A549 (cell line): ENCODE results near the gene PRDM2. TPM values are rescaled to one million over a fixed set of nuclear protein-coding genes. Genes with fewer than 3 reads are reported as not detected.

ENCODE experiments used
- ATAC-seq, 2 experiments: fragments of 200-7000 bp in 1 of 2; fragments of >200 bp in 1 of 2; cut with Nextera tagmentation in 1 of 2; cut with Tn5 transposase in 1 of 2; 3 replicates each; pipeline versions ENCODE4 v1.8.0 to v1.9.1; 2018 to 2020; ENCODE audit warnings: mild to moderate bottlenecking in 1 of 2, moderate library complexity in 1 of 2
- CTCF ChIA-PET: fragments of 300-600 bp; sonication (Branson Sonifier 250); formaldehyde crosslinking; extraction: SDS; loops from one replicate; lab custom pipeline; 2021; ENCODE audit warnings: antibody characterized with exemption, inconsistent platforms; lab: Yijun Ruan, JAX
- POLR2A ChIA-PET: fragments of 350-600 bp; formaldehyde crosslinking; extraction: SDS; loops from one replicate; lab custom pipeline; 2021; ENCODE audit warnings: antibody characterized with exemption, inconsistent platforms; lab: Yijun Ruan, JAX
- DNase-seq, 2 experiments: peaks; one replicate each; pipeline versions ENCODE4 v3.0.0 to v3.0.0-alpha.2; 2011 to 2016; ENCODE audit warnings: low read depth in 1 of 2, low spot score in 1 of 2
- FAIRE-seq: peaks from 2 replicates; lab custom pipeline; 2011; peaks lifted over from hg19 to GRCh38; lab: Jason Lieb, UNC
- H3K27ac ChIP-seq, 2 experiments: fragments of >200 bp; sonication (Bioruptor Twin); formaldehyde crosslinking; 3 replicates each; pipeline ENCODE4 v1.5.1; 2016 to 2017
- H3K4me1 ChIP-seq: fragments of >200 bp; sonication (Bioruptor Twin); formaldehyde crosslinking; 3 replicates; pipeline ENCODE4 v1.6.1; 2016
- H3K4me2 ChIP-seq: fragments of >200 bp; sonication (Bioruptor Twin); formaldehyde crosslinking; 3 replicates; pipeline ENCODE4 v1.6.1; 2016
- H3K4me3 ChIP-seq: fragments of >200 bp; sonication (Bioruptor Twin); formaldehyde crosslinking; 3 replicates; pipeline ENCODE4 v1.5.1; 2016
- H3K9me3 ChIP-seq: fragments of >200 bp; sonication (Bioruptor Twin); formaldehyde crosslinking; 3 replicates; pipeline ENCODE4 v1.6.1; 2016
- CBX2 ChIP-seq: fragments of 200-600 bp; sonication (generic); IDR thresholded peaks from 2 replicates; pipeline ENCODE4 v1.6.1; 2016; ENCODE audit warnings: low read depth, mild to moderate bottlenecking, borderline replicate concordance
- CEBPB ChIP-seq, 2 experiments: fragments of >200 bp in 1 of 2; sonication (Bioruptor Twin) in 1 of 2; formaldehyde crosslinking in 1 of 2; IDR thresholded peaks; 2 replicates each; pipeline ENCODE4 v1.6.1; 2012 to 2016
- CHD4 ChIP-seq: fragments of 200-600 bp; sonication (generic); IDR thresholded peaks from 2 replicates; pipeline ENCODE4 v1.6.1; 2016; ENCODE audit warnings: antibody characterized with exemption, mild to moderate bottlenecking, borderline replicate concordance
- FOXS1 ChIP-seq: fragments of 250-450 bp; sonication (Bioruptor Pico); IDR thresholded peaks from 2 replicates; pipeline ENCODE4 v1.5.0; 2020; ENCODE audit warnings: mild to moderate bottlenecking, moderate library complexity
- GATA3 ChIP-seq: IDR thresholded peaks from 2 replicates; pipeline ENCODE4 v1.6.1; 2012; ENCODE audit warnings: borderline replicate concordance
- HDAC2 ChIP-seq: fragments of 200-600 bp; sonication (generic); IDR thresholded peaks from 2 replicates; pipeline ENCODE4 v1.6.1; 2016
- HOXB13 ChIP-seq: fragments of 250-450 bp; sonication (Bioruptor Pico); IDR thresholded peaks from 2 replicates; pipeline ENCODE4 v1.5.0; 2020; ENCODE audit warnings: low read depth, mild to moderate bottlenecking, moderate library complexity
- HOXB5 ChIP-seq: fragments of 250-450 bp; sonication (Bioruptor Pico); IDR thresholded peaks from 2 replicates; pipeline ENCODE4 v1.5.0; 2020; ENCODE audit warnings: mild to moderate bottlenecking, moderate library complexity
- JUNB ChIP-seq: fragments of >200 bp; sonication (Bioruptor Twin); formaldehyde crosslinking; IDR thresholded peaks from 2 replicates; pipeline ENCODE4 v1.6.1; 2016
- MAFK ChIP-seq: fragments of 450-650 bp; IDR thresholded peaks from 2 replicates; pipeline ENCODE4 v1.6.1; 2014; ENCODE audit not compliant: partially characterized antibody
- MAZ ChIP-seq: fragments of 150-350 bp; IDR thresholded peaks from 2 replicates; pipeline ENCODE4 v1.6.1; 2014; ENCODE audit warnings: antibody characterized with exemption, low read depth, low read length, borderline replicate concordance
- NR3C1 ChIP-seq: fragments of >200 bp; sonication (Bioruptor Twin); formaldehyde crosslinking; IDR thresholded peaks from 3 replicates; pipeline ENCODE4 v1.6.1; 2017
- PHF8 ChIP-seq: fragments of 200-600 bp; sonication (generic); IDR thresholded peaks from 2 replicates; pipeline ENCODE4 v1.6.1; 2016; ENCODE audit warnings: low read depth, mild to moderate bottlenecking, antibody characterized with exemption, moderate library complexity, borderline replicate concordance
- POLR2A ChIP-seq: IDR thresholded peaks from 2 replicates; pipeline ENCODE4 v1.6.1; 2012; ENCODE audit warnings: mild to moderate bottlenecking, low read length
- RCOR1 ChIP-seq: fragments of 150-350 bp; IDR thresholded peaks from 2 replicates; pipeline ENCODE4 v1.6.1; 2014; ENCODE audit warnings: antibody characterized with exemption, low read length, low read depth
- ZSCAN20 ChIP-seq: fragments of 250-450 bp; sonication (Bioruptor Pico); IDR thresholded peaks from 2 replicates; pipeline ENCODE4 v1.8.0; 2022; ENCODE audit warnings: mild to moderate bottlenecking, moderate library complexity
- WGBS: methylation state at CpG from one replicate; pipeline ENCODE4 v1.1.6; 2017; ENCODE audit errors: missing lambda C conversion rate; 5-methylcytosine and 5-hydroxymethylcytosine counted together
- polyA plus RNA-seq, 4 experiments: library from polyadenylated mRNA; depleted of rRNA in 3 of 4; stranded (reverse); fragments of >200 nt; fragmentation: RNase III in 1 of 4; extraction: RNeasy Plus Mini Kit Qiagen cat#74134 plus additional on column Dnase treatment in 1 of 4; gene quantifications; 2 replicates in 3 of 4; 3 replicates in 1 of 4; pipeline ENCODE4 v1.2.3, GENCODE V29; 2011 to 2017
- TF ChIP-seq, protein P1 (sequence below): fragments of >200 bp; sonication (Bioruptor Twin); formaldehyde crosslinking; IDR thresholded peaks from 2 replicates; pipeline ENCODE4 v1.6.1; 2016
- TF ChIP-seq, protein P2 (sequence below): fragments of >200 bp; sonication (Bioruptor Twin); formaldehyde crosslinking; IDR thresholded peaks from 3 replicates; pipeline ENCODE4 v1.6.1; 2016
- TF ChIP-seq, protein P3 (sequence below): IDR thresholded peaks from 2 replicates; pipeline ENCODE4 v1.6.1; 2012
- TF ChIP-seq, protein P4 (sequence below): IDR thresholded peaks from 2 replicates; pipeline ENCODE4 v1.6.1; 2012

PRDM2 gene
- polyA plus RNA-seq, 2 of the 4 experiments (the other 2 are of a cell fraction) = 7.9 to 8.4 TPM

DNA sequence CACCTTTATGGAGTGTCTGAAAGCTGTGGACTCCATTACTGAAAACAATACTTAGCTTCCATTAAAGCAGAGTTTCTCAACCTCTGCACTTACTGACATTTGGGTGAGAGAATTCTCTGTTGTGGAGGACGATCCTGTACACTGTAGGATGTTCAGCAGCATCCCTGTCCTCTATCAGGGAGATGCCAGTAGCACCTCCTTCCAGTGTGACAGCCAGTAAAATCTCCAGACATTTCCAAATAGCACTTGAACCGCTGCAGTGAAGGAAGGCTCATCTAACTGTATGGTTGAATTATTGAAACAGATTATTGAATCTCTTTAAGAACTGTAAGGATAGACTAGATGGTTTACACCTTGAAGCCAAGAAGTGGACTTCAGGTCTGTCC is 3.1 kb downstream of the PRDM2 start:
- H3K4me1 ChIP-seq = 0 out of 3 replicates have a peak, but pooled peaks cover 4% of the 10 kb centered on the region
- no peak for TF ChIP-seq ZSCAN20 (CRISPR knock-in tag)
- TF ChIP-seq, protein P1, sequence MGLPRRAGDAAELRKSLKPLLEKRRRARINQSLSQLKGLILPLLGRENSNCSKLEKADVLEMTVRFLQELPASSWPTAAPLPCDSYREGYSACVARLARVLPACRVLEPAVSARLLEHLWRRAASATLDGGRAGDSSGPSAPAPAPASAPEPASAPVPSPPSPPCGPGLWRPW = no peak
- TF ChIP-seq JUNB = no peak
- TF ChIP-seq GATA3 = no peak
- TF ChIP-seq, all 56 proteins: peak for 0
- H3K9me3 ChIP-seq = no peaks in the 10 kb centered on the region; the same call in 2 of the 3 replicates
- POLR2A ChIA-PET = interaction anchor here (1.2 kb wide), 1 partner anchor 46 kb away, joined by 3 read pairs; no protein-coding TSS in a partner anchor
- H3K4me2 ChIP-seq = no peak overlapping the region
- FAIRE-seq (no peak), ATAC-seq (no peak), DNase-seq (no peak)
- CTCF ChIA-PET = interaction anchor here (0.9 to 1.1 kb wide), 2 partner anchors 10 to 38 kb away, joined by 3 read pairs; no protein-coding TSS in a partner anchor
- H3K4me3 ChIP-seq = no peak overlapping the region
- WGBS = 81% methylated on average over 2 of the region's 2 CpGs
- H3K27ac ChIP-seq = no peak overlapping the region

DNA sequence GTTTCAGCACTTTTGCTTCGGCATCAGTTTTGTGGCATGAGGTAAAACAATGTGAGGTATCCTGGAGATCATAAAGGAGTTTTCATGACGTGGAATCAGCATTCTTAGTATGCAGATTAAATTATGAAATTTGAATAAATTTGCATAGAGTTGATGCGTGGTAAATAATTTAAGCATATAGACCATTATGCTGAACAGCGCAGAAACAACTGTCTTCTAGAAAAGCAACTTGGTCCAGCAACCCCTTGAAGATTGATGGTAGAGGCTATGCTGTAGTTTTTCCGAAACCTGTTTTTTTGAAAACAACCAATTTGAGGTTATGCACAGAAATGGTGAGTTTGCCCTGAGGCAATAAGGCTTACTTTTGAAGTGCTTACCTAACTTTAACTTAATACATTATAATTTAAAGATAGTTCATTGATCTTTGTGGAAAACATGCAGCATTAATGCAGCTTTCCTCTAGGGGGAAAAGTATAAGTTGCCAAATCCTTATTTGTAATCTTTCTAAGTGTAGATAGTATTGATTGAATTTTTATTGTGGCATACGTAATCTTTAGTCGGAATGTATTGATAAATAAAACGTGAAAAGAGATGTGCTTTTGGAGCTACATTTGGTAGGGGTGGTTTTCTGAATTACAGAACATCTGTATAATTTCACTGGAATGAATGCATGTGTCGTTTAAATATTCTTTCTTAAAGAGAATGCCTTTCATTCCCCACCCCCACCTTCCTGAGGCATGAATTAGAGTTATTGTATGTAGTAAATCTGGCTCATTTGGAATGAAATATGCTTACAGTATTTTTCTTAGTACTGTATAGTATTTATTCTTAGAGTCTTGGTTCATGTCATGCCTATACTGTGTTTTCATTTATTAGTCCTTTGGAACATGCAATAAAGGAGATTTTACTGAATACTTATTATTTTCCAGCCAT is 3.8 kb downstream of the PRDM2 start:
- 84% methylated on average over 9 of the region's 9 CpGs for WGBS
- DNase-seq (no peak), FAIRE-seq (no peak), ATAC-seq (no peak)
- Histone ChIP-seq H3K4me3 (no peak overlapping the region), H3K27ac (no peak overlapping the region), H3K4me2 (no peak overlapping the region), H3K4me1 (0 out of 3 replicates have a peak, but pooled peaks cover 4% of the 10 kb centered on the region), H3K9me3 (no peaks in the 10 kb centered on the region)
- ChIA-PET CTCF (interaction anchor here (0.9 to 1.1 kb wide), 2 partner anchors 13 to 38 kb away, joined by 3 to 4 read pairs; no protein-coding TSS in a partner anchor), POLR2A (interaction anchor here (1.2 kb wide), 1 partner anchor 46 kb away, joined by 3 read pairs; no protein-coding TSS in a partner anchor)
- TF ChIP-seq MAZ (no peak), ZSCAN20 (CRISPR knock-in tag) (no peak), RCOR1 (no peak), CHD4 (no peak), PHF8 (no peak), HDAC2 (no peak), GATA3 (no peak), MAFK (no peak)
- TF ChIP-seq, protein P2, sequence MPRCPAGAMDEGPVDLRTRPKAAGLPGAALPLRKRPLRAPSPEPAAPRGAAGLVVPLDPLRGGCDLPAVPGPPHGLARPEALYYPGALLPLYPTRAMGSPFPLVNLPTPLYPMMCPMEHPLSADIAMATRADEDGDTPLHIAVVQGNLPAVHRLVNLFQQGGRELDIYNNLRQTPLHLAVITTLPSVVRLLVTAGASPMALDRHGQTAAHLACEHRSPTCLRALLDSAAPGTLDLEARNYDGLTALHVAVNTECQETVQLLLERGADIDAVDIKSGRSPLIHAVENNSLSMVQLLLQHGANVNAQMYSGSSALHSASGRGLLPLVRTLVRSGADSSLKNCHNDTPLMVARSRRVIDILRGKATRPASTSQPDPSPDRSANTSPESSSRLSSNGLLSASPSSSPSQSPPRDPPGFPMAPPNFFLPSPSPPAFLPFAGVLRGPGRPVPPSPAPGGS = no peak
- TF ChIP-seq, protein P3, sequence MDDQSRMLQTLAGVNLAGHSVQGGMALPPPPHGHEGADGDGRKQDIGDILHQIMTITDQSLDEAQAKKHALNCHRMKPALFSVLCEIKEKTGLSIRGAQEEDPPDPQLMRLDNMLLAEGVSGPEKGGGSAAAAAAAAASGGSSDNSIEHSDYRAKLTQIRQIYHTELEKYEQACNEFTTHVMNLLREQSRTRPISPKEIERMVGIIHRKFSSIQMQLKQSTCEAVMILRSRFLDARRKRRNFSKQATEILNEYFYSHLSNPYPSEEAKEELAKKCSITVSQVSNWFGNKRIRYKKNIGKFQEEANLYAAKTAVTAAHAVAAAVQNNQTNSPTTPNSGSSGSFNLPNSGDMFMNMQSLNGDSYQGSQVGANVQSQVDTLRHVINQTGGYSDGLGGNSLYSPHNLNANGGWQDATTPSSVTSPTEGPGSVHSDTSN = no peak

DNA sequence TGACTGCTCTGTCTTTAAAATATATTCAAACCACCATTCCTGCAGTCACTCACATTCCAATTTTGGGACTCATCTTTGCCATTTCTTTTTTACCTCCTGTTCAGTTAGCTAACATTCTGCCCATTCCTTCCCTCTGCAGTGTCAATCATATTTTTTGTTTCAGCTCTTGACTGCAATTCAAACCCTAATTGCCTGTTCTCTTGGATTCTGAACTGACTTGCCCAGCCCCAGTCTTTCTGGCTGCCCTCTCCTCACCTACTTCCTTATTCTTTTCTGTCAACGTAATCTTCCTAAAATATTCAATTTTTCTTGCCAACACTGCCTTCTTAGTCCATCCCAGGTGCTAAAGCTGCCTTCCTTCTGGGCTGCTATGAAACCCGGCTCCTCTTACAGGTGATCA is 6.1 kb downstream of the PRDM2 start:
- ChIA-PET POLR2A (no interaction called here), CTCF (no interaction called here)
- WGBS = 72% methylated on average over 2 of the region's 2 CpGs
- Histone ChIP-seq H3K27ac (no peak overlapping the region), H3K4me3 (no peak overlapping the region), H3K4me2 (no peak overlapping the region), H3K4me1 (0 out of 3 replicates have a peak, but pooled peaks cover under 1% of the 10 kb centered on the region), H3K9me3 (no peaks in the 10 kb centered on the region)
- no peak for ATAC-seq
- no peak for DNase-seq
- FAIRE-seq = no peak
- TF ChIP-seq CBX2 (no peak), HOXB13 (CRISPR knock-in tag) (no peak), JUNB (no peak), HOXB5 (no peak), NR3C1 (no peak), CEBPB (IDR thresholded peaks at IDR 0.05) (no peak), POLR2A (no peak), FOXS1 (CRISPR knock-in tag) (no peak)
- TF ChIP-seq, protein P4, sequence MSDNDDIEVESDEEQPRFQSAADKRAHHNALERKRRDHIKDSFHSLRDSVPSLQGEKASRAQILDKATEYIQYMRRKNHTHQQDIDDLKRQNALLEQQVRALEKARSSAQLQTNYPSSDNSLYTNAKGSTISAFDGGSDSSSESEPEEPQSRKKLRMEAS = no peak
